ENCODE data around the gene CLCN2.

Gene CLCN2

GRCh38 chr3:184361532-184361931, at the start of gene CLCN2, which contains the start of gene POLR2H:
Gene CLCN2 (minus strand): TSS chr3:184361605. CDS start chr3:184361479, 126 bp downstream.
Gene POLR2H (plus strand): TSS chr3:184361710. CDS start chr3:184363493, 1,783 bp downstream.
- TF ChIP-seq SUZ12 (IDR thresholded peaks at IDR 0.05; ENCODE audit: extremely low read depth, insufficient read depth, insufficient read length) (no peak), YY1 (IDR thresholded peaks at IDR 0.05; ENCODE audit: insufficient read depth, insufficient read length) (no peak), ZNF274 (IDR thresholded peaks at IDR 0.05; ENCODE audit: low read depth, low read length) (no peak)
- peaks cover 54% of the 10 kb centered on the region for H3K36me3 ChIP-seq (ENCODE audit: insufficient read depth, insufficient read length, low read length)
- DNase-seq (ENCODE audit: low read depth, low spot score), result peak; percentile 59
- H3K4me3 ChIP-seq (ENCODE audit: insufficient read length, low read depth), result peak within 1 kb of the TSS; percentile 94
- peaks cover 17% of the 10 kb centered on the region for H3K4me1 ChIP-seq (ENCODE audit: insufficient read depth, insufficient read length)
- H3K27me3 ChIP-seq (ENCODE audit: insufficient read depth, insufficient read length), result no peaks in the 10 kb centered on the region
- H3K9ac ChIP-seq (ENCODE audit: insufficient read length, low read depth), result peak within 1 kb of the TSS; percentile 92
- no peaks in the 10 kb centered on the region for H3K9me3 ChIP-seq (ENCODE audit: insufficient read depth, low read length)

GRCh38 chr3:184409946-184410500, 48.6 kb upstream of the CLCN2 start:
- H3K4me3 ChIP-seq (ENCODE audit: insufficient read length, low read depth), result no peak overlapping the region
- peaks cover 3% of the 10 kb centered on the region for H3K27me3 ChIP-seq (ENCODE audit: insufficient read depth, insufficient read length)
- H3K36me3 ChIP-seq (ENCODE audit: insufficient read depth, insufficient read length, low read length), result no peaks in the 10 kb centered on the region
- DNase-seq (ENCODE audit: low read depth, low spot score), result no peak
- no peak for TF ChIP-seq YY1 (IDR thresholded peaks at IDR 0.05; ENCODE audit: insufficient read depth, insufficient read length)
- TF ChIP-seq SUZ12 (IDR thresholded peaks at IDR 0.05; ENCODE audit: extremely low read depth, insufficient read depth, insufficient read length), result no peak
- TF ChIP-seq ZNF274 (IDR thresholded peaks at IDR 0.05; ENCODE audit: low read depth, low read length), result no peak
- peaks cover 11% of the 10 kb centered on the region for H3K4me1 ChIP-seq (ENCODE audit: insufficient read depth, insufficient read length)
- no peaks in the 10 kb centered on the region for H3K9me3 ChIP-seq (ENCODE audit: insufficient read depth, low read length)
- H3K9ac ChIP-seq (ENCODE audit: insufficient read length, low read depth), result no peak overlapping the region

- Histone ChIP-seq H3K9me3 (ENCODE audit: insufficient read depth, low read length) (no peaks in the 10 kb centered on the region), H3K4me1 (ENCODE audit: insufficient read depth, insufficient read length) (peaks cover 5% of the 10 kb centered on the region), H3K4me3 (ENCODE audit: insufficient read length, low read depth) (no peak overlapping the region), H3K9ac (ENCODE audit: insufficient read length, low read depth) (no peak overlapping the region), H3K27me3 (ENCODE audit: insufficient read depth, insufficient read length) (peaks cover 3% of the 10 kb centered on the region), H3K36me3 (ENCODE audit: insufficient read depth, insufficient read length, low read length) (no peaks in the 10 kb centered on the region)
- no peak for DNase-seq (ENCODE audit: low read depth, low spot score)
- TF ChIP-seq ZNF274 (IDR thresholded peaks at IDR 0.05; ENCODE audit: low read depth, low read length) (no peak), YY1 (IDR thresholded peaks at IDR 0.05; ENCODE audit: insufficient read depth, insufficient read length) (no peak), SUZ12 (IDR thresholded peaks at IDR 0.05; ENCODE audit: extremely low read depth, insufficient read depth, insufficient read length) (no peak)
These were observed 48.0 kb upstream of the CLCN2 start for GRCh38 chr3:184409331-184409926.

- TF ChIP-seq ZNF274 (IDR thresholded peaks at IDR 0.05; ENCODE audit: low read depth, low read length) (no peak), YY1 (IDR thresholded peaks at IDR 0.05; ENCODE audit: insufficient read depth, insufficient read length) (no peak), SUZ12 (IDR thresholded peaks at IDR 0.05; ENCODE audit: extremely low read depth, insufficient read depth, insufficient read length) (no peak)
- H3K9ac ChIP-seq (ENCODE audit: insufficient read length, low read depth), result no peak overlapping the region
- H3K4me3 ChIP-seq (ENCODE audit: insufficient read length, low read depth), result no peak overlapping the region
- peaks cover 3% of the 10 kb centered on the region for H3K4me1 ChIP-seq (ENCODE audit: insufficient read depth, insufficient read length)
- no peak for DNase-seq (ENCODE audit: low read depth, low spot score)
- H3K36me3 ChIP-seq (ENCODE audit: insufficient read depth, insufficient read length, low read length), result no peaks in the 10 kb centered on the region
- peaks cover 11% of the 10 kb centered on the region for H3K27me3 ChIP-seq (ENCODE audit: insufficient read depth, insufficient read length)
- no peaks in the 10 kb centered on the region for H3K9me3 ChIP-seq (ENCODE audit: insufficient read depth, low read length)
These were observed 43.9 kb upstream of the CLCN2 start for GRCh38 chr3:184405075-184406030.

GRCh38 chr3:184399410-184399809, 38.0 kb upstream of the CLCN2 start:
- DNase-seq (ENCODE audit: low read depth, low spot score), result no peak
- Histone ChIP-seq H3K4me3 (ENCODE audit: insufficient read length, low read depth) (no peak overlapping the region), H3K27me3 (ENCODE audit: insufficient read depth, insufficient read length) (peaks cover 9% of the 10 kb centered on the region), H3K9ac (ENCODE audit: insufficient read length, low read depth) (no peak overlapping the region), H3K9me3 (ENCODE audit: insufficient read depth, low read length) (no peaks in the 10 kb centered on the region), H3K36me3 (ENCODE audit: insufficient read depth, insufficient read length, low read length) (no peaks in the 10 kb centered on the region), H3K4me1 (ENCODE audit: insufficient read depth, insufficient read length) (no peaks in the 10 kb centered on the region)
- no peak for TF ChIP-seq SUZ12 (IDR thresholded peaks at IDR 0.05; ENCODE audit: extremely low read depth, insufficient read depth, insufficient read length)
- no peak for TF ChIP-seq ZNF274 (IDR thresholded peaks at IDR 0.05; ENCODE audit: low read depth, low read length)

GRCh38 chr3:184395320-184395660, 33.9 kb upstream of the CLCN2 start:
- no peaks in the 10 kb centered on the region for H3K4me1 ChIP-seq (ENCODE audit: insufficient read depth, insufficient read length)
- no peaks in the 10 kb centered on the region for H3K36me3 ChIP-seq (ENCODE audit: insufficient read depth, insufficient read length, low read length)
- no peaks in the 10 kb centered on the region for H3K27me3 ChIP-seq (ENCODE audit: insufficient read depth, insufficient read length)
- no peak for DNase-seq (ENCODE audit: low read depth, low spot score)
- no peak for TF ChIP-seq SUZ12 (IDR thresholded peaks at IDR 0.05; ENCODE audit: extremely low read depth, insufficient read depth, insufficient read length)
- no peak for TF ChIP-seq ZNF274 (IDR thresholded peaks at IDR 0.05; ENCODE audit: low read depth, low read length)
- no peak overlapping the region for H3K4me3 ChIP-seq (ENCODE audit: insufficient read length, low read depth)
- H3K9ac ChIP-seq (ENCODE audit: insufficient read length, low read depth), result no peak overlapping the region
- H3K9me3 ChIP-seq (ENCODE audit: insufficient read depth, low read length), result no peaks in the 10 kb centered on the region

- TF ChIP-seq SUZ12 (IDR thresholded peaks at IDR 0.05; ENCODE audit: extremely low read depth, insufficient read depth, insufficient read length), result no peak
- no peak for TF ChIP-seq YY1 (IDR thresholded peaks at IDR 0.05; ENCODE audit: insufficient read depth, insufficient read length)
- no peak for TF ChIP-seq ZNF274 (IDR thresholded peaks at IDR 0.05; ENCODE audit: low read depth, low read length)
These were observed 29.9 kb upstream of the CLCN2 start for GRCh38 chr3:184391266-184391665.

More at GRCh38 chr3:184391266-184391665, 29.9 kb upstream of the CLCN2 start:
- H3K9ac ChIP-seq (ENCODE audit: insufficient read length, low read depth), result no peak overlapping the region
- DNase-seq (ENCODE audit: low read depth, low spot score), result no peak
- H3K27me3 ChIP-seq (ENCODE audit: insufficient read depth, insufficient read length), result no peaks in the 10 kb centered on the region
- H3K4me3 ChIP-seq (ENCODE audit: insufficient read length, low read depth), result no peak overlapping the region
- no peaks in the 10 kb centered on the region for H3K9me3 ChIP-seq (ENCODE audit: insufficient read depth, low read length)
- no peaks in the 10 kb centered on the region for H3K36me3 ChIP-seq (ENCODE audit: insufficient read depth, insufficient read length, low read length)
- peaks cover 3% of the 10 kb centered on the region for H3K4me1 ChIP-seq (ENCODE audit: insufficient read depth, insufficient read length)

Measured in NT2/D1 (cell line).